ENCODE data around the gene IKZF3.

The IKZF3 gene

GRCh38 chr17:39816272-39816671, 47.8 kb downstream of the IKZF3 start:
- no peak for TF ChIP-seq CTCF (IDR thresholded peaks at IDR 0.05; ENCODE audit: control insufficient read depth, extremely low read depth, insufficient read depth)
- H3K4me3 ChIP-seq (ENCODE audit: low read depth, low read length), result no peak overlapping the region
- DNase-seq (ENCODE audit: low read depth), result no peak

GRCh38 chr17:39814497-39814896, 49.6 kb downstream of the IKZF3 start:
- TF ChIP-seq CTCF (IDR thresholded peaks at IDR 0.05; ENCODE audit: control insufficient read depth, extremely low read depth, insufficient read depth), result no peak
- DNase-seq (ENCODE audit: low read depth), result no peak

DNA sequence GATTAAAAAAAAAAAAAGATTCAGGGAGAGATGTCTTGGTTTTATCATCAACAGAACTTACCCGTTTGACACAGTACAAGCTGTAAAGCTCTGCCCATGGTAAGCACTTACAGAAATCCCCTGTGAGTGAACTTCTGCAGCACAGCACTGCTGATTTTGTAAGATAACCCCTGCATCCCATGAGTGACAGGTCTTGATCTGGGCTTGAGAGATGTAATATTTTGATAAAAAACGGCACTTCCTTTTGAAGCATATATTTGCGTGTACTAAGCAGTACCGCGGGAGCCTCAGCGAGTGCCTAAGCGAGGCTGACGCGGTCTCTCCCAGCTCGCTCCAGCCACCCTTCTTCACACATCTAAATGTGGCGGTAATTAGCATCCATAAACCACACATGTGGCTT, 50.5 kb downstream of the IKZF3 start:
- no peak for DNase-seq (ENCODE audit: low read depth)
- TF ChIP-seq CTCF (IDR thresholded peaks at IDR 0.05; ENCODE audit: control insufficient read depth, extremely low read depth, insufficient read depth), result no peak
- no peak overlapping the region for H3K4me3 ChIP-seq (ENCODE audit: low read depth, low read length)

More at GRCh38 chr17:39814497-39814896, 49.6 kb downstream of the IKZF3 start:
- H3K4me3 ChIP-seq (ENCODE audit: low read depth, low read length), result no peak overlapping the region

DNA sequence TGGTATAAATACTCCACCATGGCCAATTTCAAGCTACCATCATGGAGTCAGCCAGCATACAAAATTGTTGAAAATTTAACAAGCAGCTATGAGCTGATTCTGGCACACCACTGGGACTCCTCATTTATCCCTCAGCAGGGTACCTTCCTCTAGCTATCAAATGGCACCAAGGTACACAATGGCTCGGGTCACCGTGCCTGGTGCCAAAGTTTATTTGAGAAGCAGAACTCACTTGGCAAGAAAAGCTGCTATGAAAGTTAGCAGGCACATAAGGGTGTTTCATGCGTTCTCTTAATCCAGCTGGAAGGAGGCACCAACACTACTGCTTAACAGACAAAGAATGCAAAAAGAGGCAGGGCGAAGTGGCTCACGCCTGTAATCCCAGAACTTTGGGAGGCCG, 51.6 kb downstream of the IKZF3 start:
- DNase-seq (ENCODE audit: low read depth), result peak; percentile 97
- no peak overlapping the region for H3K4me3 ChIP-seq (ENCODE audit: low read depth, low read length)

DNA sequence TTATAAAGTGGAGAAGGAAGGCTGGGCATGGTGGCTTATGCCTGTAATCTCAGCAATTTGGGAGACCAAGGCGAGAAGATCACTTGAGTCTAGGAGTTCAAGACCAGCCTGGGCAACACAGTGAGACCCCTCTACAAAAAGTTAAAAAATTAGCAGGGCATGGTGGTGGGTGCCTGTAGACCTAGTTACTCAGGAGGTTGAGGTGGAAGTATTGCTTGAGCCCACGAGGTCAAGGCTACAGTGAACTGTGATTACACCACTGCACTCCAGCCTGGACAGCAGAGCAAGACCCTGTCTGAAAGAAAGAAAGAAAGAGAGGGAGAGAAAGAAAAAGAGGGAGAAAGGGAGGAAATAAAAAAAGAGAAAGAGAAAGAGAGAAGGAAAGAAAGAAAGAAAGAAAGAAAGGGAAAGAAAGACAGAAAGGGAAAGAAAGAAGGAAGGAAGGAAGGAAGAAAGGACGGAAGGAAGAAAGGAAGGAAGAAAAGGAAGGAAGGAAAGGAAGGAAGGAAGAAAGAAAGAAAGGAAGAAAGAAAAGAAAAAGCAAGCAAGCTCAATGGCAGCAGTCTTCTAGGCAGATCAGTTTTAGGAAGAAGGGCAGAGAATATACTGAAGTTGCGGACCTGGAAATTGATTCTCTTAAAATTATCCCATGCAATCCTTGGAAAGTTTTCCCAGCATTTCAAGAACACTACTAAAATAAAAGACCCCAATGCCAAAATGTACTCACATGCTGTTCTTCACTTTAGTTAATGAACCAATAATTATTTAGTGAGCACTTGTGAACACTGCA, 53.0 kb downstream of the IKZF3 start:
- H3K4me3 ChIP-seq (ENCODE audit: low read depth, low read length), result no peak overlapping the region
- TF ChIP-seq CTCF (IDR thresholded peaks at IDR 0.05; ENCODE audit: control insufficient read depth, extremely low read depth, insufficient read depth), result no peak
- DNase-seq (ENCODE audit: low read depth), result no peak

More for the DNA sequence above, 51.6 kb downstream of the IKZF3 start:
- TF ChIP-seq CTCF (IDR thresholded peaks at IDR 0.05; ENCODE audit: control insufficient read depth, extremely low read depth, insufficient read depth), result no peak

- DNase-seq (ENCODE audit: low read depth), result no peak
- H3K4me3 ChIP-seq (ENCODE audit: low read depth, low read length), result no peak overlapping the region
- no peak for TF ChIP-seq CTCF (IDR thresholded peaks at IDR 0.05; ENCODE audit: control insufficient read depth, extremely low read depth, insufficient read depth)
Measured at GRCh38 chr17:39809221-39809620, 54.9 kb downstream of the IKZF3 start.

All from LNCaP clone FGC (cell line).